HG03103 (cell line): ENCODE results near the gene PPP2R5C.
"Not testable (repeated sequence)": the region's sequence is repeated elsewhere in the genome, so short reads cannot be mapped to it uniquely, and the experiment has no call there.

Experiments
- ATAC-seq: cut with Tn5 transposase; IDR thresholded peaks from one replicate; pipeline ENCODE4 v1.9.1; 2021; ENCODE audit warnings: low read depth; ENCODE audit not compliant: unreplicated experiment

The PPP2R5C gene

DNA sequence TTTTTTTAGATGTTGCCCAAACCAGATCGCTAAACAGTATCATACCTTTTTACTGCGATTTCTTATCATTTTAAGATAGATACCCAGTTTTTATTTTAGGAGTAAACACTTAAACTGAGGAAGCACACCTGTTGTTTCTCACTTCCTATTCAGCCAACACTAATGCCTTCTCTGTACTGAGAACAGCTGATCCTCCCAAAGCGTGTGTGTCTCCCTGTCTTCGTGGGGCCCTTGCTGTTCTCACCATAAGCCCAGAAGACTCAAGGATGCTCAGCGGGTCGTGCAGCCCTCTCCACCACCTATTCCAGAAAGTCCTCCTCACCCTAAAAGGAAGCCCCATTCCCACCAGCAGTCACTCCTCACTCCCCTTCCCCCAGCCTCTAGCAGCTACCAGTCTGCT, 14.8 kb downstream of the PPP2R5C start:
- ATAC-seq, result no peak

DNA sequence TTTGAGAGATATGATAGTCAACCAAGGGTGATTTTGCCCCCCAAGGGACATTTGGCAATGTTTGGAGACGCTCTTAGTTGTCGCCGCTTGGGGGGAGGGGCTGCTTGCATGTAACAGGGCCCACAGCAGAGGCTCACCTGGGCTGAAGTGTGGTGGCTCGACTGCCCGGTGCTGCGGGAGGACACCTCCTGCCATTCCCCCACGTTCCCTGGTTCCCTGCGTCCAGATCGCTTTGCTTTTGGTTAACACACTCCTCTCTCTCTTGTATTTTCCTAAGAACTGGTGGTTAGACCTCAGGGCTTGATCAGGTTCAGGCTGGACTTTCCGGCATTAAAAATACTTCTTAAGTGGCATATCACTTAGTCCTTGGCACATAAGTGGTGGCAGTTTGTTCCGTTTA, 18.9 kb downstream of the PPP2R5C start:
- no peak for ATAC-seq

DNA sequence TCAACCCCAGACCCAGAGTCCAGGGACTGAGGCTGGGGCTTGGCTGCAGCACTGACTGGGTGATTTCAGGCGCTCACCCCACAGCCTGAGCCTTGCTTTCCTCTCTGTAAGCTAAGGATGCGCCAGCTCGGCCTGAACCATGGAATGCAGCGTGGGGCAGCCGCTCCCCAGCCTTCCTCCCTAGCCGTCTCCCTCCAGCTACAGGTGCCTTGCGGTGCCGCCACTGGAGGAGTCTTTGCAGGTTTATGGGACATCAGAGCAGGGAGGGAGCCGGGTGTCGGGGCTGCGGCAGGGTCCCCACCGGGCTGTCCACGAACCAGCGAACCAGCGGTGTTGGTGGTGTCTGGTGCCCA, 19.4 kb downstream of the PPP2R5C start:
- ATAC-seq, result no peak

- ATAC-seq, result no peak
Measured at GRCh38 chr14:101781240-101782061, 19.9 kb downstream of the PPP2R5C start.

DNA sequence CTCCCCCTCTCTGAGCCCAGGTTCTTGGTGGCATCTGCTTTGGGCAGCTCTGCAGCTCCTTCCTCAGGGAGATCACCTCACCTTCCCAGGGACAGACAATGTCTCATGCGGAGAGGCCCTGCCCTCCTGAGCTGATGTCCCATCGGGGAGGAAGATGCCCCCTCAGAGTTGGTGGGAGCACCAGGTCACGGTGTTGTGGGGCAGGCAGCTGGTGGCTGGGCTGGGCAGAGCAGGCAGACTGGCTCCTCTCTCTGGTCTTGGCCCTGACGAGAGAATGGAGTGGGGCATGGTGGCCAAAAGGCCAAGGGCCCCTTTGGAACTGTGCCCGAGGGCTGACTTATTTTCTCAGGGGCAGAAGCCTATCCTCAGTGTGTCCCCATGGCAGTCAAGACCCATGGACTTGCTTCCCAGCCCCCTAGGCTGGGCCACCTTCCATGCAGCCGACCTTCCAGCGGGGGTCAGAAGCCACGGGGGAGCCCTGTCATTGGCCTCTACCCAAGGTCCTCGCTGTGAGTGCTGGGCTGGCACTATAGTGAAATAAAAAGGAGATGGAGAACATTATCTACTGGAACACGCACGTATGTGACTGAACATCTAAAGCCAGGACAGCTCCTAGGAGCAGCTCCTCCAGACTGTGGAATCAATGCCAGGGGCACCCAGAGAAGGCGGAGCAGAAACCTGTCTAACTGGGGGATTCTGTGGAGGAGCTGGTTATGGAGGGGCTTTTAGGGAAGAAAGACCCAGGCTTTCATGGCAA, 21.9 kb downstream of the PPP2R5C start:
- ATAC-seq, result no peak

DNA sequence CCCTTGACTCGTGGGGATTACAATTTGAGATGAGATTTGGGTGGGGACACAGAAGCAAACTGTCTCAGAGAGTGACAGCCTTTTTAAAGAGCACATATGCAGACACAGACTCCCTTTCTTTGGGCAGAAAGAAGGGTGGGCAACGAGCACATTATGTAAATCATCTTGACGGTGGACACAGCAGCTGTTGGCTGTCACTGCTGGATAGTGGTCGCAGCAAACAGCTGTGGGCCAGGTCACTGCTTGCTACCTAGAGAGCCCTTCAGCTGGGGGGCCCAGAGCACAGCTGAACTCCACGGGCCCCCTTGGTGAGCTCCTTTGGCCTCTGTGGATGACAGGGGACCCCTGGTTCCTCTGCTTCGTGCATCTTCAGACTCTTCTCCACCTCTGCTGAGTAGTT, 23.1 kb downstream of the PPP2R5C start:
- no peak for ATAC-seq

DNA sequence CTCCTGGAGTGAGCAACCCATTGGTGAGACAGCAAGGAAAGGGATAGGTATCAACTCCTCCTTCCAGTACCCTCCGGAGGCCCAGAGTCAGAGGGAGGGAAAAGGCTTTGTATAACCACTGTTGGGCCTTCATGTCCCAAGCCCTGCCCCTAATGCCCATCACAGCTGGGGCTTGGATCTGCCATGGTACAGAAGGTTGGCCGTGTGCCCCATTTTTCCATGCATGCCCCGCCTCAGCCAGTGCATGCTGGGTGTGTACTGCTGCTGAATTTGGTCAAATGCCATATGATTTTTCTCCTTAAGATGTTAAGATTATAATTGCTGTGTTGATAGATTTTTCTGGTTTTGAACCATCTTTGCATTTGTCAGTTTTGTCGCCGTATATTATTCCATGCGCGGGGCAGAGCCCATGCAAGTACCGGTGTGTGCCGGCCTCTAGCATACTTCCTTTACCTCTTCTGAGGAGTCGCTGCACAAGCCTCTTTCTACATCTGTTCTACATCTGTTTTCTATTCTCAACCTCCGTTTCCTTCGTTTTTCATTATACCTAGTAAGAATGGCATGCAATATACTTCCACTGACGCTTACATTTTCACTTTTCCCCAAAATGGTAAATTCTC, 26.6 kb downstream of the PPP2R5C start:
- no peak for ATAC-seq

DNA sequence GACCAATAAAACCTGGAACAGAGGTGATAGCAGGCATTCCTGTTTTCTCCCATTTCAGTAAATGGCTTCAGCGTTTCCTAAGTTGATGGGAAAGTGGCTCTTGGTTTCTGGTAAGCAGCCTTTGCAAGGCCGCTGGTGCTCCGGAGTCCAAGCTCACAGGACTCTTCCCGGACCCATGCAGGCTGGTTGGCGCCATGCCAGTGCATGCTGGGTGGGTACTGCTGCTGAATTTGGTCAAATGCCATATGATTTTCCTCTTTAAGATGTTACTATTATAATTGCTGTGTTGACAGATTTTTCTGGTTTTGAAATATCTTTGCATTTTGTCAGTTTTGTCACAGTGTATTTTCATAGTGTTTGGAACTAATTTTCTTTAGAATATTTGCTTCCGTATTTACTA, 27.7 kb downstream of the PPP2R5C start:
- ATAC-seq, result no peak

DNA sequence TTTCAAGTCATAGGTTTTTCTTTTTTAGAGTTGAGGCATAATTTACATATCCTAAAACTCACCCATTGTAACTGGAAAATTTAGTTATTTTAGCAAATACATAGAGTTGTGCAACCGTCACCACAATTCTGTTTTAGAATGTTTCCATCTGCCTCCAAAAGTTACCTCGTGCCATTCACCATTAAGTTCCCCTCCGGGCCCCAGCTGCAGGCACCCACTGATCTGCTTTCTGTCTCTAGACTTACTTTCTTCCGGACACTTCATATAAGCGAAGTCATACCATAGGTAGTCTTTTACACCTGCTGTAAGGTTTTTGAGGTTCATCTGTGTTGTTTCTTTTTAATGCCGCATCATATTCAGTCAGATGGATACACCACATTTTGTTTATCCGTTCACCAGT, 28.7 kb downstream of the PPP2R5C start:
- no peak for ATAC-seq

DNA sequence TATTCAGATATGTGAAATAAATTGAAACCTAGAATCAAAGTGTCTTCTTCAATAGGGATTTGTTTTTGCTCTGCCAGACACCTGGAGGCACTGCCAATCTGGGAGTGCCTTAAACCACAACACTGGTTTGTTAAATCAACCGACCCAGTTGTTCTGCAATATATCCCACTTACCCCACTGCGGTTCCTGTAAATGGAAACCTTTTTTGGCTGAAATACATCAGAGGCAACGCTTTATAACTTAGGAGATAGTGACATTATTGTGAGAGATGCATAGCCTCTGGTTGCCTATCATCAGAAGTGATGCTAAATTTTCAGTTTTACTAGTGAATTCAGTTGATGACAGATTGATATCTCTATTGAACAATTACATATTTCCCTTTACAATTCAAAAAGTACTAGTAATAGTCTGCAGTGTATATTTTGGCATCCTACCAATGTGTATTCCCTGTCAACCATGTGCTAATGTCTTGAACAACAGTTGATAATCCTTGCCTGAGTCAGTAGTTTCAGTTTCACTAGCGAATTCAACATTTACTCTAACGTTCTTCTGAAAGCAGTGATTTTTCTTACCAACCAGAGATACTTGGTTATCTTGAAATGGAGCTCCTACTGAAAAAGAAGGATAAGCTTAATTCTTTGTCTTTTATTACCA, 30.5 kb downstream of the PPP2R5C start:
- ATAC-seq, result no peak

GRCh38 chr14:101796016-101796415, 34.5 kb downstream of the PPP2R5C start:
- no peak for ATAC-seq

GRCh38 chr14:101796479-101796878, 35.0 kb downstream of the PPP2R5C start:
- ATAC-seq, result no peak

- no peak for ATAC-seq
Measured at GRCh38 chr14:101797856-101798255, 36.3 kb downstream of the PPP2R5C start.

- not testable (repeated sequence) for ATAC-seq
Measured at GRCh38 chr14:101804373-101804772, 42.9 kb downstream of the PPP2R5C start.

DNA sequence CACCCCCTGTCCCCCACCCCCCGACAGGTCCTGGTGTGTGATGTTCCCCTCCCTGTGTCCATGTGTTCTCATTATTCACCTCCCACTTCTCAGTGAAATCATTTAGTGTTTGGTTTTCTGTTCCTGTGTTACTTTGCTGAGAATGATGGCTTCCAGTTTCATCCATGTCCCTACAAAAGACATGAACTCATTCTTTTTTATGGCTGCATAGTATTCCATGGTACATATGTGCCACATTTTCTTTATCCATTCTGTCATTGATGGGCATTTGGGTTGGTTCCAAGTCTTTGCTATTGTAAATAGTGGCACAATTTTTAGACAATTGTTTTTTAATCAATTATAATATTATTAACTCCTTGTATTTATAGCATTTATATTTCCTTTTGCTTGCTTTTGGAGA, 44.7 kb downstream of the PPP2R5C start:
- ATAC-seq, result not testable (repeated sequence)

GRCh38 chr14:101808020-101808641, 46.6 kb downstream of the PPP2R5C start:
- ATAC-seq, result no peak

GRCh38 chr14:101808894-101809670, 47.6 kb downstream of the PPP2R5C start:
- ATAC-seq, result no peak

DNA sequence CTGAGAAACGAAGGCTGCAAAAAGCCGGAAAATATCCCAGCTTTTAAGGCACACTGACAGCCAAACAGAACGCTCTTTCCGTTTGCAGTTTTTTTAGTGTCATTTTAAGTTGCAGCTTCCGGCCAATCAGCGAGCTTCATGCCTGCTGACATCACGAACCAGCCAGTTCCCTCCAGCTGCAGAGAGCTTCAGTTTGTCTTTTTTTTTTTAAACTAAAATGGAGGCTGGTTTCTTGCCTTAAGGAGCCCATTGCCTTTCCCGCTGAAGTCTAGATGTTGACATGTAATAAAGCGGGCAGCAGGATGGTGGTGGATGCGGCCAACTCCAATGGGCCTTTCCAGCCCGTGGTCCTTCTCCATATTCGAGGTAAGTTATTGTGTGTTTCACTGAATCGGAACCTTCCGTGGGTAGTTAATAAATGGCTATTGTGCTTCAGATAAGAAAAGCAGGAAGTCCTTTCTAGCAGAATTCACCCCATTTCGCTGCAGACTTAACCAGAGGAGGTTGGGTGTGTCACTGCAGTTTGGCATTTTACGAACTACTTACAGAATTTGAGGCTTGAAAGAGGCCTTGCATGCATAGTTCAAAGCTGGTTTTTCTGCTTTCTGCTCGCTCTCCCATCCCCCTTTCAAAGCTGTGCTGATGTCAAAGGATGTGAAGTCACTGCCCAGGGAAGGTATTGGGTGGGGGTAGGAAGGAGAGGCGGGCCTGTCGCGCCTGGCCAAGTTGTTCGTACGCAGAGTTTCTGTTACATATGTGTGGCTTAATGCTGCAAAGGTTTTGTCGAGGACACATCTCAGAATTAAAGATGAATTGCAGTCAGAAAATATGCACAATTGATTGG, 48.4 kb downstream of the PPP2R5C start:
- peak; percentile 88 for ATAC-seq
